T-cell (primary cell): ENCODE measurements around the gene POFUT2. TPM values are rescaled to one million over a fixed set of nuclear protein-coding genes. Genes with fewer than 3 reads are reported as not detected.

Experiments used
- ATAC-seq, 4 experiments: fragments of 200-7000 bp in 3 of 4; fragments of 150-1000 bp in 1 of 4; cut with Tn5 transposase; replicated peaks in 1 of 4; 1 replicate in 3 of 4; 2 replicates in 1 of 4; pipeline ENCODE4 v1.10.0; 2021; ENCODE audit warnings: moderate library complexity in 3 of 4, mild to moderate bottlenecking in 2 of 4, moderate number of reproducible peaks in 1 of 4
- CTCF ChIA-PET, 2 donors: fragments of 300-600 bp; sonication (Branson Sonifier 250); formaldehyde crosslinking; loops; one replicate each; lab custom pipeline; 2022; ENCODE audit warnings: antibody characterized with exemption in 2 of 2; lab: Charles Lee
- POLR2A ChIA-PET, 2 donors: fragments of 300-600 bp; sonication (Branson Sonifier 250); formaldehyde crosslinking; loops; one replicate each; lab custom pipeline; 2022; ENCODE audit warnings: antibody characterized with exemption in 2 of 2; lab: Charles Lee
- DNase-seq, 35 experiments: peaks; one replicate each; pipeline versions ENCODE4 v3.0.0 to v3.0.0-alpha.2; 2013 to 2023
- H3K27ac ChIP-seq: one replicate; pipeline ENCODE4 v1.5.1; 2013; ENCODE audit warnings: low read length
- H3K27me3 ChIP-seq, 2 experiments: replicated peaks in 1 of 2; 1 replicate in 1 of 2; 2 replicates in 1 of 2; pipeline versions ENCODE4 v1.6.1 to v1.7.0; 2013; ENCODE audit warnings: low read length in 1 of 2, mixed read lengths in 1 of 2; ENCODE audit not compliant: control insufficient read depth in 2 of 2, insufficient read depth in 2 of 2; ENCODE audit errors: extremely low read depth in 1 of 2
- H3K36me3 ChIP-seq, 2 donors: 1 replicate in 1 of 2; 2 replicates in 1 of 2; pipeline versions ENCODE4 v1.6.1 to v1.7.0; 2013; ENCODE audit warnings: low read length in 1 of 2; ENCODE audit not compliant: control insufficient read depth in 2 of 2, insufficient read depth in 1 of 2; ENCODE audit errors: extremely low read depth in 1 of 2
- H3K4me1 ChIP-seq, 2 experiments: 1 replicate in 1 of 2; 2 replicates in 1 of 2; pipeline versions ENCODE4 v1.6.1 to v1.7.0; 2013; ENCODE audit warnings: low read length in 2 of 2, mixed read lengths in 1 of 2; ENCODE audit not compliant: insufficient read depth in 2 of 2, control insufficient read depth in 1 of 2; ENCODE audit errors: extremely low read depth in 1 of 2
- H3K4me3 ChIP-seq, 2 donors: 1 replicate in 1 of 2; 2 replicates in 1 of 2; pipeline versions ENCODE4 v1.5.1 to v1.7.0; 2013; ENCODE audit warnings: mild to moderate bottlenecking in 2 of 2, low read length in 1 of 2, moderate library complexity in 1 of 2; ENCODE audit not compliant: control insufficient read depth in 1 of 2; ENCODE audit errors: extremely low read depth in 1 of 2
- H3K9me3 ChIP-seq: 2 replicates; pipeline ENCODE4 v1.7.0; 2013
- H3K27ac Mint-ChIP-seq, 2 donors: one replicate each; pipeline ENCODE4 v1.8.0; 2020 to 2021; ENCODE audit warnings: mild to moderate bottlenecking in 2 of 2, mixed read lengths in 2 of 2
- H3K27me3 Mint-ChIP-seq, 2 donors: one replicate each; pipeline ENCODE4 v1.8.0; 2021 to 2022; ENCODE audit warnings: mixed read lengths in 2 of 2
- H3K36me3 Mint-ChIP-seq: one replicate; pipeline ENCODE4 v1.8.0; 2021; ENCODE audit warnings: mixed read lengths
- H3K4me1 Mint-ChIP-seq, 3 donors: one replicate each; pipeline ENCODE4 v1.8.0; 2020 to 2022; ENCODE audit warnings: mixed read lengths in 3 of 3, mild to moderate bottlenecking in 1 of 3
- H3K4me3 Mint-ChIP-seq, 3 donors: one replicate each; pipeline ENCODE4 v1.8.0; 2020 to 2022; ENCODE audit warnings: mild to moderate bottlenecking in 3 of 3, mixed read lengths in 3 of 3, moderate library complexity in 3 of 3
- H3K9me3 Mint-ChIP-seq, 3 donors: one replicate each; pipeline ENCODE4 v1.8.0; 2020 to 2022; ENCODE audit warnings: mixed read lengths in 3 of 3
- WGBS: methylation state at CpG from one replicate; pipeline ENCODE4 v1.1.5; 2013; ENCODE audit warnings: missing lambda C conversion rate; ENCODE audit not compliant: insufficient coverage; 5-methylcytosine and 5-hydroxymethylcytosine counted together
- total RNA-seq, 35 experiments: library from RNA in 6 of 35; stranded (reverse) in 6 of 35; fragments of 120-200 nt in 1 of 35; gene quantifications; one replicate each; pipeline versions ENCODE4 v1.2.1 to v1.2.4 and lab custom pipeline; 2013 to 2026

The POFUT2 gene
- total RNA-seq, 5 donors from 2014 or later (not counting 1 experiment from before 2014, with no cell fraction given) = 43.0 to 51.3 (median 44.6) TPM

DNA sequence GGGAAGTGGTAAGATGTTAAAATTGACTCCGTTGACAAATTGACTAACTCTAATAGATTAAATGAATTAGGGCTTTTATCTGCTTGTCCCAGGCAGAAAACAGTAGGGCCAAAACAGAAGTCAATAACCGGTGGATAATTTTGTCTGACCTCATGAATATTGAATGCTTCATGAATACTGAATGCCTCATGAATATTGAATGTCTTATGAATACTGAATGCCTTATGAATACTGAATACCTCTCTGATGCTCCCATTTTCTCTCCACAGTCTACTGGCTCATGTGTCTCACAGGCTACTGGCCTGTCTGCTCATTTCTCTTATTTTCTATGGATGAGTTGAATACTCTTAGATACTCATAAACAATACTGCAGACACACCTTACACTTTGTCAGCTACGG lies 56.0 kb downstream of the POFUT2 start:
- peaks cover 9 to 35% (median 22%) of the 10 kb centered on the region in 3 donors for H3K4me1 Mint-ChIP-seq
- H3K9me3 ChIP-seq = no peaks in the 10 kb centered on the region
- no peak for DNase-seq
- H3K4me3 Mint-ChIP-seq = no peak overlapping the region
- H3K27ac Mint-ChIP-seq = no peak overlapping the region
- H3K9me3 Mint-ChIP-seq = no peaks in the 10 kb centered on the region
- peaks cover 2 to 25% of the 10 kb centered on the region in 2 experiments for H3K27me3 ChIP-seq
- no peak overlapping the region for H3K4me3 ChIP-seq
- H3K27ac ChIP-seq = no peak overlapping the region
- ChIA-PET POLR2A (no interaction called here), CTCF (no interaction called here)
- no peaks in the 10 kb centered on the region for H3K36me3 ChIP-seq
- H3K27me3 Mint-ChIP-seq = peaks cover 5 to 21% of the 10 kb centered on the region in 2 donors
- WGBS = no CpG with 5 or more reads among the region's 3 CpGs
- H3K4me1 ChIP-seq = peaks cover 2 to 35% of the 10 kb centered on the region in 2 experiments
- no peaks in the 10 kb centered on the region for H3K36me3 Mint-ChIP-seq
- ATAC-seq = no peak

DNA sequence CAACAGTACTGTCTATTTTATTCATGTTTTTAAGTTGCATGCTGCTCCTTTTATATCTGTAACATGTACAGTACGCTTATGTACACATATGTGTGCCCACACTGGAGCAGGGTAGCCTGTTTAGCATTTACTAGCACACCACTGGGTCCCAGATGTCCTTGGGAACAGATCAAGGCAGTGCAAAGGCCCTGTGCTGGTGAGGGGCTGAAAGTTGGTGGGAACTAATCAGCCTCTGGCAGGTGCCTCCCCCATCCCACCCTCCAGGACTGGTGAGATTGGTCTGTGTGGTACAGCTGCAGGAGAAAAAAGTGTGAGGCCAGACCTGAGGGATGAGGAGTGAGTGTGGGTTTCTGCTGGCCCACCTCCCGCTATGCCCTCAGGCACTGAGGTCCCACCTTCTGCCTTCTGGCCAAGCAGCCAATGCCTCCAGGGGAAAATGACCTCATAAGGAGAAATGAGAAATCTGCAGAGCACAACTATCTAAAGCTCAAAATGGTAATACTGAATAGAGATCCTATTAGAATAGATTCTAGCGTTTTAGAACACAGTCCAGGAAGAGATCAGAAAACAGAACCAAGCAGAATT lies 58.9 kb downstream of the POFUT2 start:
- H3K4me1 ChIP-seq = peaks cover 2 to 56% of the 10 kb centered on the region in 2 experiments
- Mint-ChIP-seq H3K27me3 (peaks cover 0 to 5% of the 10 kb centered on the region in 2 donors), H3K4me3 (no peak overlapping the region), H3K9me3 (no peaks in the 10 kb centered on the region), H3K27ac (peak overlapping the region in 1 of 2 donors; percentile 19), H3K4me1 (peaks cover 26 to 60% (median 46%) of the 10 kb centered on the region in 3 donors), H3K36me3 (no peaks in the 10 kb centered on the region)
- ChIA-PET POLR2A (no interaction called here), CTCF (no interaction called here)
- WGBS = no CpG with 5 or more reads among the region's 3 CpGs
- no peak for DNase-seq
- peaks cover 0 to 2% of the 10 kb centered on the region in 2 donors for H3K36me3 ChIP-seq
- H3K4me3 ChIP-seq = no peak overlapping the region
- no peak for ATAC-seq
- H3K27me3 ChIP-seq = peaks cover 0 to 3% of the 10 kb centered on the region in 2 experiments
- H3K27ac ChIP-seq = peak overlapping the region; percentile 42
- H3K9me3 ChIP-seq = no peaks in the 10 kb centered on the region

DNA sequence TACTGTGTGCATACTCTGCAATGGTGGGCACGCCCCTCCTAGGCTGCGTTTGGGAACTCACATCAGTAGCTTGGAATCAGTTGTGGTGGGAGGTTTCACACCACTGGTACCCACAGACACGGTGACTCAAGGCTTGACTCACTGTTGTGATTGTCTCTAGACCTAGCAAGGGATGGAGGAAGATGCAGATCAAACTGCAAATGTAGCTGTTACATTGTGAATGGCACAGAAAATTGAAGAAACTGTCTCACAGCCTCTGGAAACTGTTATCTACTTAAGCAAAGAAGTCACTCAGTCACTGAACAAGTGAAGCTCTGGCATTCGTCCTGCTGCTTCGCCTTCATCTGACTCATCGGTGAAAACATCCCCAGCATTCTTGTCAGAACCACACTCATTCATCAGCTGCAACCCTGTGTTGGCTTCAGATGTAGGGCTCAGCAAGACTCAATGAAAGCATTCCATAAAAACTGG lies 59.5 kb downstream of the POFUT2 start:
- WGBS = 50% methylated on average over 5 of the region's 6 CpGs
- Mint-ChIP-seq H3K4me3 (no peak overlapping the region), H3K27me3 (no peaks in the 10 kb centered on the region), H3K4me1 (peaks cover 26 to 60% (median 46%) of the 10 kb centered on the region in 3 donors), H3K27ac (peak overlapping the region in 1 of 2 donors; percentile 85), H3K36me3 (no peaks in the 10 kb centered on the region), H3K9me3 (no peaks in the 10 kb centered on the region)
- ATAC-seq (peak; percentile 62 to 88 (median 74)), DNase-seq (peak in 34 of 35 experiments; percentile 19 to 86 (median 64))
- H3K27ac ChIP-seq = peak overlapping the region; percentile 42
- peaks cover 0 to 3% of the 10 kb centered on the region in 2 experiments for H3K27me3 ChIP-seq
- CTCF ChIA-PET = no interaction called here
- no peaks in the 10 kb centered on the region for H3K9me3 ChIP-seq
- H3K4me3 ChIP-seq = no peak overlapping the region
- H3K4me1 ChIP-seq = peaks cover 2 to 56% of the 10 kb centered on the region in 2 experiments
- POLR2A ChIA-PET = interaction anchor here in 1 of 2 donors (0.6 kb wide), 1 partner anchor 60 kb away, joined by 3 read pairs; no protein-coding TSS in a partner anchor
- peaks cover 0 to 6% of the 10 kb centered on the region in 2 donors for H3K36me3 ChIP-seq

DNA sequence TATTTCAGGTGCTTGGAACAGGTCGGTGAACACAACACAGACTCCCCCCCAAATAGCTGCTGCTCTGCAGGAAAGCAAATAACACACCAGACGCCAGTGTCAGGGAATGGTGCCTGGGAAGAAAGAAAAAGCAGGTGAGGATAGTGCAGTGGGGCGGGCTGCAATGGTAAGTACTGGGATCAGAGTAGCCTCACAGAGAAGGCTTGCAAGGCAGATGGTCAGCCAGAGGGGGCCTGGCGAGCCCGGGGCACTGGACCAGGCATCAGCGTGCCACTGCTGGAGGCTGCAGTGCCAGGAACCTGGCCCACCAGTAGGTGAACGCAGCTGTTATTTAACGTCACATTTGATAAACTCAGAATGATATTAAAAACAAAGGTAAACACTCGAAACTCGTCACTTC lies 60.0 kb downstream of the POFUT2 start:
- Mint-ChIP-seq H3K27ac (peak overlapping the region; percentile 18 to 85), H3K4me1 (peaks cover 26 to 60% (median 46%) of the 10 kb centered on the region in 3 donors), H3K27me3 (no peaks in the 10 kb centered on the region), H3K4me3 (no peak overlapping the region), H3K9me3 (no peaks in the 10 kb centered on the region), H3K36me3 (peaks cover under 1% of the 10 kb centered on the region)
- Histone ChIP-seq H3K27ac (peak overlapping the region; percentile 42), H3K4me3 (no peak overlapping the region), H3K36me3 (peaks cover 5 to 6% of the 10 kb centered on the region in 2 donors), H3K9me3 (no peaks in the 10 kb centered on the region), H3K4me1 (peaks cover 2 to 56% of the 10 kb centered on the region in 2 experiments), H3K27me3 (peaks cover 0 to 3% of the 10 kb centered on the region in 2 experiments)
- WGBS = 83% methylated on average over 4 of the region's 10 CpGs
- ATAC-seq (no peak), DNase-seq (no peak)
- ChIA-PET CTCF (no interaction called here), POLR2A (interaction anchor here in 1 of 2 donors (0.6 kb wide), 1 partner anchor 60 kb away, joined by 3 read pairs; no protein-coding TSS in a partner anchor)

DNA sequence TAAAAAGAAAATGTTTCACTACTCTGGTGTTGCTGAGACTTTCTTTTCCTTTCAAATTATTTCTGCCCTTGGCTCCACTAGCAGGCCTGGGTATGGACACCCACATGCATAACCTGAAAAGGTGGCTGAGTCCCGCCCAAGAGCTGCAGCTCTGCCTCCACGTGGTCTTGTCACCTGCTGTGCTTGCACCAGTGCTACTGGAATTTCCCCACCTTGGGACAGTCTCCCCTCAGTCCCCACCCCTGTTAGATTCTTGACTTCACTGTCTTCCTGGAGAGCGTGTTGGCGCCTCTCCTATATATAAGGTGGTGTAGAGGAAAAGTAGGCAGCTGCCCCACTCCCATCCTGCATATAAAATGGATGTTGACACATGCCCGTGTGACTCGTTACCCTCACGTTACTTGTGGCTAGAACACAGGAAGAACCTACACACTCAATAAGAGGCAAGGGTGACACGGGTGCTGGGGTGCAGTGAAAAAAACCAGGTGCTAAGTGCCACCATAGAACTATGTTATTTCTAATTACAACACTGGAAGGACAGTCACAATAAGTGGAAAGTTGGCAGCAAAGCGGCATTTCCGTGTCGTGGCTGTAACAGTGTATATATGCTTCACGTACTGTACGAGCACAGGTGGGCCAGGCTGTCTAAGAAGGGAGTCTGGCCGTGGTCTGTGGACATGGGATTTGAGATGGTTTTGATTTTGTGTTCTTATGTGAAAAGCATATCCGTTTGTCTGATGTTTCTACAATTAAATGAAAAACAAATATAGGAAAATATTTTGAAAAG lies 61.0 kb downstream of the POFUT2 start:
- no peaks in the 10 kb centered on the region for H3K27me3 Mint-ChIP-seq
- H3K9me3 ChIP-seq = no peaks in the 10 kb centered on the region
- H3K36me3 Mint-ChIP-seq = peaks cover 5% of the 10 kb centered on the region
- H3K9me3 Mint-ChIP-seq = no peaks in the 10 kb centered on the region
- H3K27me3 ChIP-seq = no peaks in the 10 kb centered on the region
- WGBS = 33% methylated on average over 2 of the region's 15 CpGs
- H3K4me1 ChIP-seq = peaks cover 0 to 52% of the 10 kb centered on the region in 2 experiments
- no peak overlapping the region for H3K4me3 Mint-ChIP-seq
- H3K4me3 ChIP-seq = no peak overlapping the region
- peak in 1 of 4 experiments; percentile 42 for ATAC-seq
- POLR2A ChIA-PET = no interaction called here
- H3K4me1 Mint-ChIP-seq = peaks cover 26 to 53% (median 46%) of the 10 kb centered on the region in 3 donors
- CTCF ChIA-PET = no interaction called here
- H3K27ac ChIP-seq = peak overlapping the region; percentile 40
- peak in 27 of 35 experiments; percentile 10 to 65 (median 29) for DNase-seq
- H3K27ac Mint-ChIP-seq = peak overlapping the region; percentile 69 to 72
- H3K36me3 ChIP-seq = peaks cover 8 to 12% of the 10 kb centered on the region in 2 donors

DNA sequence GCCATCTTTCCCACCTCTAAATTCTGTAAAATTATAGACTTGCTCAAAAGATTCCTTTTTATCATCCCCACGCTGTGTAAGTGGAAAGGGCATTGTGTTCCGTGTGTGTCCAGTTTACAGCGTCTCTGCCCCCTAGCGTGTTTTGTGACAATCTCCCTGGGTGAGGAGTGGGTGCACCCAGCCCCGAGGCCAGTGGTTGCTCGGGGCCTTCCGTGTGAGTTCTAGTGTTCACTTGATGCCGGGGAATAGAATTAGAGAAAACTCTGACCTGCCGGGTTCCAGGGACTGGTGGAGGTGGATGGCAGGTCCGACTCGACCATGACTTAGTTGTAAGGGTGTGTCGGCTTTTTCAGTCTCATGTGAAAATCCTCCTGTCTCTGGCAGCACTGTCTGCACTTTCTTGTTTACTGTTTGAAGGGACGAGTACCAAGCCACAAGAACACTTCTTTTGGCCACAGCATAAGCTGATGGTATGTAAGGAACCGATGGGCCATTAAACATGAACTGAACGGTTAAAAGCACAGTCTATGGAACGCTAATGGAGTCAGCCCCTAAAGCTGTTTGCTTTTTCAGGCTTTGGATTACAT lies 61.9 kb downstream of the POFUT2 start:
- ATAC-seq = no peak
- peaks cover 0 to 52% of the 10 kb centered on the region in 2 experiments for H3K4me1 ChIP-seq
- no peaks in the 10 kb centered on the region for H3K27me3 ChIP-seq
- DNase-seq = no peak
- no peak overlapping the region for H3K4me3 ChIP-seq
- Mint-ChIP-seq H3K27ac (peak overlapping the region; percentile 34 to 72), H3K27me3 (no peaks in the 10 kb centered on the region), H3K4me3 (no peak overlapping the region), H3K9me3 (no peaks in the 10 kb centered on the region), H3K36me3 (peaks cover 13% of the 10 kb centered on the region), H3K4me1 (peaks cover 26 to 52% (median 46%) of the 10 kb centered on the region in 3 donors)
- peak overlapping the region; percentile 40 for H3K27ac ChIP-seq
- ChIA-PET POLR2A (no interaction called here), CTCF (interaction anchor here in 1 of 2 donors (0.5 kb wide), 1 partner anchor 398 kb away, joined by 6 read pairs; no protein-coding TSS in a partner anchor)
- peaks cover 17 to 20% of the 10 kb centered on the region in 2 donors for H3K36me3 ChIP-seq
- H3K9me3 ChIP-seq = no peaks in the 10 kb centered on the region
- 91% methylated on average over 13 of the region's 16 CpGs for WGBS
